Activated B cell treated with CpG ODN at 0.5 μM for 24 hours (primary cell): ENCODE data around the gene KCNJ6. TPM values are rescaled to one million over a fixed set of nuclear protein-coding genes. Genes with fewer than 3 reads are reported as not detected.
"Not testable (repeated sequence)": the region's sequence is repeated elsewhere in the genome, so short reads cannot be mapped to it uniquely, and the experiment has no call there.

Experiments used
- ATAC-seq: fragments of 200-7000 bp; cut with Tn5 transposase; one replicate; pipeline ENCODE4 v1.10.0; 2021; ENCODE audit warnings: low read depth, mild to moderate bottlenecking, moderate library complexity
- CTCF ChIA-PET: fragments of 350-600 bp; sonication (Branson Sonifier 250); formaldehyde crosslinking; loops from one replicate; lab custom pipeline; 2021; ENCODE audit warnings: antibody characterized with exemption; lab: Charles Lee
- POLR2A ChIA-PET: fragments of 350-600 bp; sonication (Branson Sonifier 250); formaldehyde crosslinking; loops from one replicate; lab custom pipeline; 2021; ENCODE audit warnings: antibody characterized with exemption; lab: Charles Lee
- DNase-seq: peaks from one replicate; pipeline ENCODE4 v3.0.0; 2022
- H3K27ac Mint-ChIP-seq: one replicate; pipeline ENCODE4 v1.8.0; 2020; ENCODE audit warnings: mixed read lengths
- H3K27me3 Mint-ChIP-seq: one replicate; pipeline ENCODE4 v1.8.0; 2021; ENCODE audit warnings: mixed read lengths
- H3K36me3 Mint-ChIP-seq: one replicate; pipeline ENCODE4 v1.8.0; 2021; ENCODE audit warnings: low read depth, mixed read lengths
- H3K4me1 Mint-ChIP-seq: one replicate; pipeline ENCODE4 v1.8.0; 2021; ENCODE audit warnings: mixed read lengths
- H3K4me3 Mint-ChIP-seq: one replicate; pipeline ENCODE4 v1.8.0; 2020; ENCODE audit warnings: mild to moderate bottlenecking, mixed read lengths
- H3K9me3 Mint-ChIP-seq: one replicate; pipeline ENCODE4 v1.8.0; 2020; ENCODE audit warnings: mixed read lengths
- intact Hi-C: fragments of 100-400 bp; cut with micrococcal nuclease; formaldehyde crosslinking; loops from one replicate; pipeline ENCODE4 v1.15.1; 2024
- total RNA-seq: library from RNA; stranded (reverse); gene quantifications from 2 replicates; pipeline ENCODE4 v1.2.3, GENCODE V29; 2022
- TF ChIP-seq, protein P1 (sequence below): fragments of 200-600 bp; IDR thresholded peaks from one replicate; pipeline ENCODE4 v1.8.0; 2022; ENCODE audit warnings: antibody characterized with exemption, mild to moderate bottlenecking

Gene KCNJ6
- total RNA-seq, 1 donor from 2014 or later: not detected

GRCh38 chr21:37593740-37594471 is 322.4 kb downstream of the KCNJ6 start:
- TF ChIP-seq, protein P1, sequence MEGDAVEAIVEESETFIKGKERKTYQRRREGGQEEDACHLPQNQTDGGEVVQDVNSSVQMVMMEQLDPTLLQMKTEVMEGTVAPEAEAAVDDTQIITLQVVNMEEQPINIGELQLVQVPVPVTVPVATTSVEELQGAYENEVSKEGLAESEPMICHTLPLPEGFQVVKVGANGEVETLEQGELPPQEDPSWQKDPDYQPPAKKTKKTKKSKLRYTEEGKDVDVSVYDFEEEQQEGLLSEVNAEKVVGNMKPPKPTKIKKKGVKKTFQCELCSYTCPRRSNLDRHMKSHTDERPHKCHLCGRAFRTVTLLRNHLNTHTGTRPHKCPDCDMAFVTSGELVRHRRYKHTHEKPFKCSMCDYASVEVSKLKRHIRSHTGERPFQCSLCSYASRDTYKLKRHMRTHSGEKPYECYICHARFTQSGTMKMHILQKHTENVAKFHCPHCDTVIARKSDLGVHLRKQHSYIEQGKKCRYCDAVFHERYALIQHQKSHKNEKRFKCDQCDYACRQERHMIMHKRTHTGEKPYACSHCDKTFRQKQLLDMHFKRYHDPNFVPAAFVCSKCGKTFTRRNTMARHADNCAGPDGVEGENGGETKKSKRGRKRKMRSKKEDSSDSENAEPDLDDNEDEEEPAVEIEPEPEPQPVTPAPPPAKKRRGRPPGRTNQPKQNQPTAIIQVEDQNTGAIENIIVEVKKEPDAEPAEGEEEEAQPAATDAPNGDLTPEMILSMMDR: no peak
- DNase-seq (no peak), ATAC-seq (no peak)
- intact Hi-C loops: no loop called here
- no peaks in the 10 kb centered on the region for H3K4me1 Mint-ChIP-seq
- H3K9me3 Mint-ChIP-seq: peaks cover 3% of the 10 kb centered on the region
- no peaks in the 10 kb centered on the region for H3K36me3 Mint-ChIP-seq
- H3K27ac Mint-ChIP-seq: no peak overlapping the region
- no peaks in the 10 kb centered on the region for H3K27me3 Mint-ChIP-seq
- ChIA-PET CTCF (no interaction called here), POLR2A (no interaction called here)
- no peak overlapping the region for H3K4me3 Mint-ChIP-seq

DNA sequence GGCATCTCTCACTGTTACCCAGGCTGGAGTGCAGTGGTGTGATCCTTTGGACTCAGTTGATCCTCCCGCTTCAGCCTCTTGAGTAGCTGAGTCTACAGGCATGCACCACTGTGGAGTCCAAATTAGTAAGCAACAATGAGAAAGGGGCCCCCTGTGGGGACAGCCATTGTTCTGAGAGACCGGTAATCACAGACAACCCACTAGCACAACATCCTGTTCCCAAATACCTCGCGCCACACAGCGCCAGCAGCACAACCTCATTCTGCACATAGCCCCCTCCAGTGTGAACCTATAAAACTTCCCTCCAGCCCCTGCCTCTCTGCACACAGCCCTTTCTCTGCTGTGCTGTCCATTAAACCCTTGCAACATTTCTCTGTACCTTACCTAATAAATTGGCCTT is 323.2 kb downstream of the KCNJ6 start:
- POLR2A ChIA-PET: no interaction called here
- CTCF ChIA-PET: no interaction called here
- Mint-ChIP-seq H3K27ac (no peak overlapping the region), H3K36me3 (no peaks in the 10 kb centered on the region), H3K4me1 (no peaks in the 10 kb centered on the region), H3K27me3 (no peaks in the 10 kb centered on the region), H3K9me3 (peaks cover 3% of the 10 kb centered on the region), H3K4me3 (no peak overlapping the region)
- TF ChIP-seq, protein P1: no peak
- ATAC-seq (no peak), DNase-seq (no peak)
- intact Hi-C loops: no loop called here

DNA sequence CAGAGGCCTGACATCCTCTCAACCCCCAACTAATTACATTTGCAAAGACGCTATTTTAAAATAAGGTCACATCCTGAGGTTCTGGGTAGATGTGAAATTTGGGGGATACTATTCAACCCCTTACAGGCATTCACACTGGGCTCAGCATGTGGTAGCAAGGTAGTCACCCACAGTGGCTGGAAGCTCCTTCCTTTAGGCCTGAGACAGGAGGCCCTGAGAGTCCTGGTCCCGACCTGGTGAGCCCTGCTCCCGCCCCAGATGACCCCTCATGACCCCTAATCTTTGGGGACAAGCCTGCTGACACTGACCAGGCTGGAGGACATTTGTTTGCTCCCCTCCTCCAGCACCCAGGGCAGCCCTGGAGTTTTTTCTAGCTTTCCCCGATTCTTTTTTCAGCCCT is 323.8 kb downstream of the KCNJ6 start:
- TF ChIP-seq, protein P1: no peak
- ChIA-PET POLR2A (no interaction called here), CTCF (no interaction called here)
- DNase-seq (no peak), ATAC-seq (no peak)
- Mint-ChIP-seq H3K4me3 (no peak overlapping the region), H3K36me3 (no peaks in the 10 kb centered on the region), H3K27ac (no peak overlapping the region), H3K9me3 (peaks cover 3% of the 10 kb centered on the region), H3K27me3 (no peaks in the 10 kb centered on the region), H3K4me1 (no peaks in the 10 kb centered on the region)
- intact Hi-C loops: no loop called here

DNA sequence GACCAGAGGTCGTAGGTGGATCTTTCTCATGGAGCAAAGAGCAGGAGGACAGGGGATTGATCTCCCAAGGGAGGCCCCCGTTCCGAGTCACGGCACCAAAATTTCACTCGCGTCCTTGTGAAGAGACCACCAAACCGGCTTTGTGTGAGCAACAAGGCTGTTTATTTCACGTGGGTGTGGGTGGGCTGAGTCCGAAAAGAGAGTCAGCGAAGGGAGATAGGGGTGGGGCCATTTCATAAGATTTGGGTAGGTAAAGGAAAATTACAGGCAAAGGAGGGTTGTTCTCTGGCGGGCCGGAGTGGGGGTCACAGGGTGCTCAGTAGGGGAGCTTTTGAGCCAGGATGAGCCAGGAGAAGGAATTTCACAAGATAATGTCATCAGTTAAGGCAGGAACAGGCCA is 324.3 kb downstream of the KCNJ6 start:
- intact Hi-C loops, H3K36me3 Mint-ChIP-seq, H3K9me3 Mint-ChIP-seq, POLR2A ChIA-PET, H3K27ac Mint-ChIP-seq, ATAC-seq, DNase-seq, CTCF ChIA-PET, H3K4me1 Mint-ChIP-seq, H3K4me3 Mint-ChIP-seq, H3K27me3 Mint-ChIP-seq: not testable (repeated sequence)

- H3K27ac Mint-ChIP-seq, POLR2A ChIA-PET, H3K4me3 Mint-ChIP-seq, DNase-seq, intact Hi-C loops, H3K4me1 Mint-ChIP-seq, H3K27me3 Mint-ChIP-seq, H3K36me3 Mint-ChIP-seq, ATAC-seq, H3K9me3 Mint-ChIP-seq, CTCF ChIA-PET: not testable (repeated sequence)
Measured at GRCh38 chr21:37590836-37591235, 325.4 kb downstream of the KCNJ6 start.

- H3K27me3 Mint-ChIP-seq, H3K4me3 Mint-ChIP-seq, ATAC-seq, POLR2A ChIA-PET, H3K4me1 Mint-ChIP-seq, DNase-seq, CTCF ChIA-PET, intact Hi-C loops, H3K9me3 Mint-ChIP-seq, H3K27ac Mint-ChIP-seq, H3K36me3 Mint-ChIP-seq: not testable (repeated sequence)
Measured at GRCh38 chr21:37588644-37589043, 327.6 kb downstream of the KCNJ6 start.
